ENCODE results near the gene ADAM10. TPM values are rescaled to one million over a fixed set of nuclear protein-coding genes. Genes with fewer than 3 reads are reported as not detected.

ADAM10 gene
- polyA plus RNA-seq, 1 donor (not counting 4 experiments of a cell fraction or from before 2014, with no cell fraction given) = 198 TPM

GRCh38 chr15:58741032-58741431 is 8.5 kb downstream of the ADAM10 start:
- FAIRE-seq (no peak), DNase-seq (ENCODE audit: low read depth, low spot score) (no peak)
- H3K79me2 ChIP-seq (ENCODE audit: control insufficient read depth, insufficient read depth, low read length) = peaks cover 96% of the 10 kb centered on the region
- no peak for TF ChIP-seq EZH2 (IDR thresholded peaks at IDR 0.05; ENCODE audit: low read length)
- TF ChIP-seq CTCF (optimal IDR thresholded peaks at IDR 0.05 in 1 of 3, IDR thresholded peaks at IDR 0.05 in 1 of 3, conservative IDR thresholded peaks at IDR 0.05 in 1 of 3; ENCODE audit: extremely low read depth in 1 of 3, insufficient read depth in 2 of 3, low read length in 3 of 3) = no peak
- no peaks in the 10 kb centered on the region for H3K36me3 ChIP-seq (ENCODE audit: control insufficient read depth in 2 of 2, extremely low read depth in 1 of 2, insufficient read depth in 2 of 2, low read length in 2 of 2)
- no peaks in the 10 kb centered on the region for H3K27me3 ChIP-seq (ENCODE audit: control insufficient read depth, extremely low read depth, insufficient read depth, low read length)
- dilution Hi-C loops (cut with MboI; ENCODE audit: extremely low pct_ligation_motif_present, low sequenced_read_pairs) = no loop called here
- H3K9ac ChIP-seq (ENCODE audit: control insufficient read depth, extremely low read depth, insufficient read depth, low read length) = no peak overlapping the region
- H2AFZ ChIP-seq (ENCODE audit: control insufficient read depth, low read length) = no peak overlapping the region
- no peaks in the 10 kb centered on the region for H3K9me3 ChIP-seq (ENCODE audit: control insufficient read depth, low read depth, low read length)
- no peaks in the 10 kb centered on the region for H4K20me1 ChIP-seq (ENCODE audit: control insufficient read depth, extremely low read depth, insufficient read depth, low read length)
- no peak overlapping the region for H3K27ac ChIP-seq (ENCODE audit: control insufficient read depth, insufficient read depth, low read length)
- H3K9me1 ChIP-seq (ENCODE audit: control insufficient read depth, extremely low read depth, insufficient read depth, low read length) = no peaks in the 10 kb centered on the region
- no peak overlapping the region for H3K4me2 ChIP-seq (ENCODE audit: control insufficient read depth, extremely low read depth, insufficient read depth, low read depth, low read length)
- peaks cover 18% of the 10 kb centered on the region for H3K4me1 ChIP-seq (ENCODE audit: control insufficient read depth, extremely low read depth, insufficient read depth, low read length)
- H3K4me3 ChIP-seq (ENCODE audit: control insufficient read depth in 2 of 3, extremely low read depth in 1 of 3, insufficient read depth in 2 of 3, low read depth in 1 of 3, low read length in 3 of 3) = no peak overlapping the region

GRCh38 chr15:58740436-58740835 is 9.1 kb downstream of the ADAM10 start:
- no peak for DNase-seq (ENCODE audit: low read depth, low spot score)
- peaks cover 20% of the 10 kb centered on the region for H3K4me1 ChIP-seq (ENCODE audit: control insufficient read depth, extremely low read depth, insufficient read depth, low read length)
- no peaks in the 10 kb centered on the region for H3K9me3 ChIP-seq (ENCODE audit: control insufficient read depth, low read depth, low read length)
- dilution Hi-C loops (cut with MboI; ENCODE audit: extremely low pct_ligation_motif_present, low sequenced_read_pairs) = no loop called here
- H3K79me2 ChIP-seq (ENCODE audit: control insufficient read depth, insufficient read depth, low read length) = peaks cover 96% of the 10 kb centered on the region
- H3K4me2 ChIP-seq (ENCODE audit: control insufficient read depth, extremely low read depth, insufficient read depth, low read depth, low read length) = no peak overlapping the region
- H3K36me3 ChIP-seq (ENCODE audit: control insufficient read depth in 2 of 2, extremely low read depth in 1 of 2, insufficient read depth in 2 of 2, low read length in 2 of 2) = no peaks in the 10 kb centered on the region
- no peak overlapping the region for H3K27ac ChIP-seq (ENCODE audit: control insufficient read depth, insufficient read depth, low read length)
- H3K9me1 ChIP-seq (ENCODE audit: control insufficient read depth, extremely low read depth, insufficient read depth, low read length) = no peaks in the 10 kb centered on the region
- TF ChIP-seq CTCF (optimal IDR thresholded peaks at IDR 0.05 in 1 of 3, IDR thresholded peaks at IDR 0.05 in 1 of 3, conservative IDR thresholded peaks at IDR 0.05 in 1 of 3; ENCODE audit: extremely low read depth in 1 of 3, insufficient read depth in 2 of 3, low read length in 3 of 3) (no peak), EZH2 (IDR thresholded peaks at IDR 0.05; ENCODE audit: low read length) (no peak)
- no peak overlapping the region for H3K4me3 ChIP-seq (ENCODE audit: control insufficient read depth in 2 of 3, extremely low read depth in 1 of 3, insufficient read depth in 2 of 3, low read depth in 1 of 3, low read length in 3 of 3)
- H3K9ac ChIP-seq (ENCODE audit: control insufficient read depth, extremely low read depth, insufficient read depth, low read length) = no peak overlapping the region
- no peaks in the 10 kb centered on the region for H4K20me1 ChIP-seq (ENCODE audit: control insufficient read depth, extremely low read depth, insufficient read depth, low read length)
- no peaks in the 10 kb centered on the region for H3K27me3 ChIP-seq (ENCODE audit: control insufficient read depth, extremely low read depth, insufficient read depth, low read length)
- no peak for FAIRE-seq
- H2AFZ ChIP-seq (ENCODE audit: control insufficient read depth, low read length) = no peak overlapping the region
